ENCODE results near the gene DLG2. TPM values are rescaled to one million over a fixed set of nuclear protein-coding genes. Genes with fewer than 3 reads are reported as not detected.
A peak's percentile ranks its signal among the peaks of the same experiment; 100 is the strongest.

Gene DLG2
- total and polyA plus RNA-seq, 2 of the 8 experiments (the other 6 are each of a cell fraction or from before 2014, with no cell fraction given), result 1.7 to 14.3 TPM

GRCh38 chr11:84289381-84289906, 1337.7 kb downstream of the DLG2 start:
- Histone ChIP-seq H3K23ac (ENCODE audit: insufficient read length) (no peak overlapping the region), H3K79me2 (ENCODE audit: control insufficient read depth in 1 of 2, insufficient read depth in 2 of 2, low read length in 2 of 2) (no peaks in the 10 kb centered on the region), H2AK5ac (ENCODE audit: low read depth, low read length) (no peak overlapping the region), H3K18ac (ENCODE audit: extremely low read depth, low read length) (no peak overlapping the region), H3K36me3 (ENCODE audit: control insufficient read depth in 2 of 4, insufficient read depth in 4 of 4, low read length in 3 of 4) (no peaks in the 10 kb centered on the region), H3K56ac (replicated peaks; ENCODE audit: insufficient read length, low read depth, low read length) (no peak overlapping the region), H2BK15ac (ENCODE audit: low read length) (no peak overlapping the region), H2BK12ac (ENCODE audit: low read depth, low read length) (no peak overlapping the region), H3K9me3 (ENCODE audit: insufficient read depth in 2 of 2, low read depth in 1 of 2, low read length in 1 of 2) (no peaks in the 10 kb centered on the region), H2AFZ (ENCODE audit: low read length) (peak overlapping the region; percentile 30; the same call in 1 of the 2 replicates), H3K4me1 (replicated peaks in 1 of 4; ENCODE audit: control insufficient read depth in 3 of 4, insufficient read depth in 4 of 4, low read length in 3 of 4) (peaks cover 0 to 2% (median 0%) of the 10 kb centered on the region in 4 experiments; a peak in 1 of 7 replicates), H2BK120ac (replicated peaks; ENCODE audit: low read depth, low read length) (no peak overlapping the region), H3K14ac (ENCODE audit: insufficient read length) (no peak overlapping the region), H3K9ac (replicated peaks in 1 of 4; ENCODE audit: extremely low read depth in 1 of 4, low read depth in 3 of 4, low read length in 3 of 4) (no peak overlapping the region), H3K79me1 (ENCODE audit: low read depth, low read length) (no peaks in the 10 kb centered on the region), H3K27me3 (replicated peaks in 1 of 4; ENCODE audit: control insufficient read depth in 3 of 4, extremely low read depth in 1 of 4, insufficient read depth in 3 of 4, low read length in 3 of 4) (no peaks in the 10 kb centered on the region), H3K4ac (replicated peaks; ENCODE audit: insufficient read length, low read depth, low read length) (no peak overlapping the region), H3K23me2 (ENCODE audit: low read depth, low read length) (no peaks in the 10 kb centered on the region), H4K8ac (ENCODE audit: extremely low read depth, insufficient read depth, low read length) (no peak overlapping the region), H4K91ac (replicated peaks; ENCODE audit: insufficient read length, low read length) (no peak overlapping the region), H2BK20ac (ENCODE audit: low read length) (no peak overlapping the region), H3K27ac (ENCODE audit: low read depth, low read length) (0 out of 2 replicates have a peak overlapping the region, but pooled peaks have one; percentile 21), H3K4me2 (ENCODE audit: insufficient read depth in 1 of 2, low read depth in 2 of 2, low read length in 2 of 2) (no peak overlapping the region), H3K4me3 (ENCODE audit: extremely low read depth in 1 of 4, insufficient read depth in 2 of 4, low read depth in 3 of 4, low read length in 4 of 4) (no peak overlapping the region), H4K20me1 (replicated peaks in 1 of 2; ENCODE audit: control insufficient read depth in 1 of 2, insufficient read depth in 2 of 2, low read length in 2 of 2) (no peaks in the 10 kb centered on the region), H2BK5ac (ENCODE audit: low read depth, low read length) (no peak overlapping the region), H4K5ac (ENCODE audit: insufficient read length, low read depth, low read length) (no peak overlapping the region)
- ChIA-PET CTCF (ENCODE audit: partially characterized antibody) (no interaction called here), POLR2A (ENCODE audit: partially characterized antibody) (no interaction called here)
- TF ChIP-seq TEAD4 (IDR thresholded peaks at IDR 0.05; ENCODE audit: low read depth, low read length) (no peak), KDM4A (IDR thresholded peaks at IDR 0.05; ENCODE audit: low read depth, low read length, severe bottlenecking) (no peak)
- 98% methylated on average over 3 of the region's 3 CpGs; no CpG with 5 or more reads in 1 of the 2 experiments for WGBS, 2 experiments (ENCODE audit: extremely low coverage in 1 of 2, insufficient coverage in 1 of 2, insufficient read length in 1 of 2, insufficient replicate concordance in 2 of 2, low coverage in 1 of 2, low lambda C conversion rate in 2 of 2, missing lambda C conversion rate in 1 of 2)
- DNase-seq (ENCODE audit: low read depth in 1 of 2, low spot score in 2 of 2) (no peak), FAIRE-seq (no peak)
